H54 (cell line): ENCODE results near the gene CAMKK2.
A peak's percentile ranks its signal among the peaks of the same experiment; 100 is the strongest.
"Not testable (repeated sequence)": the region's sequence is repeated elsewhere in the genome, so short reads cannot be mapped to it uniquely, and the experiment has no call there.

Source experiments
- DNase-seq: peaks from one replicate; pipeline ENCODE4 v3.0.0; 2011; ENCODE audit warnings: low spot score, mixed read lengths; ENCODE audit not compliant: insufficient read length
- FAIRE-seq: peaks from 3 replicates; lab custom pipeline; 2011; peaks lifted over from hg19 to GRCh38; lab: Jason Lieb, UNC
- POLR2A ChIP-seq: IDR thresholded peaks from 2 replicates; pipeline ENCODE4 v1.6.1; 2011; ENCODE audit warnings: low read depth, mild to moderate bottlenecking, low read length

The CAMKK2 gene

DNA sequence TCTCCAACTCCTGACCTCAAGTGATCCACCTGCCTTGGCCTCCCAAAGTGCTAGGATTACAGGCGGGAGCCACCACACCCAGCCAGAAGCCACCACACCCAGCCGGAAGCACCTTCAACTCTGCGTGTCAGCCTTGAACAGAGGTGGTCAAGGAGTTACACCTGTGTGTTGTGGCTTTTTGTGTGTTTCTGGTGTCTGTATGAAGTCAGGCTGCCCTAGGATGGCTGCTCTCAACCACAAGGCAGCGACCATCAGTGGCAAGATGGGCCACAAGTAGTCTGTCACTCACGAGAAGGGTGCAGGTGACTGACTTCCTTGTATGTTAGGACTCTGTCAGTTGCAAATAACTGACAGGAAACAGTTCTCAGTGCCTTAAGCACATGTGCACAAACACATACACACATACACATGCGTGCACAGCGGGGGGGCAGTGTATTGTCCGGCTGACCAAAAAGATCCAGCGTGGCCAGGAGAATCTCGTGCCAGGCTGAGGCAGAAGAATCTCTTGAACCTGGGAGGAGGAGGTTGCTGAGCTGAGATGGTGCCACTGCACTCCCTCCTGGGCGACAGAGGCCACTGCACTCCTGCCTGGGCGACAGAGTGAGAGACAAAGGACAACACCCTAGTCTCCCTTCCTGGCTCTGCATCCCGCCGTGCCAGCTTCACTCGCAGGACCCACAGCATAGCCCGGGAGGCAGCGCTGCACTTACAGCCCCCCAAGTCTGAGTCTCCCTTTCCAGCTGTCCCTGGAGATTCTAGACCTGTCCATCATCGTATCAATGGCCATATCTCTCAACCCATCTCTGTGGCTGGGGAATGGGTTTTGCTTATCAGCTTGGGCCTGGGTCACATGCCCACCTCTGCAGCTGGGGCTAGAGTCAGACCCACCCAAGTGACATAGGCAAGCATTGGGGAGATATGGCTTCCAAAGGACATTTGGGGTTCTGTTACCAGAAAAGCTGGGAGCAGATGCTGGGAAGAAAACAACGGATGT lies 72.9 kb downstream of the CAMKK2 start:
- no peak for FAIRE-seq
- no peak for TF ChIP-seq POLR2A

DNA sequence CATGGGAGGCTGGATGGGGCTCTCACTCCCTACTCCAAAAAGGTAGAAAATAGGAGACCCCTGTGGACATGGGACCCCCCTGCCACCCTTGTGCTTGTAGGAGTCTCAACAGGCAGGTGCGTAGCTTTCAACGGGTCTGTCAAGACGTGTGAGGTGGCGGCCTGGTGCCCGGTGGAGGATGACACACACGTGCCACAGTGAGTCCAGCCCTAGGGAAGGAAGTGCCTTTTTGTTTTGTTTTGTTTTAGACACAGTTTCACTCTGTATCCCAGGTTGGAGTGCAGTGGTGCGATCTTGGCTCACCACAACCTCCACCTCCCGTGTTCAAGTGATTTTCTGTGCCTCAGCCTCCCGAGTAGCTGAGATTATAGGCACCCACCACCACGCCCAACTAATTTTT lies 73.7 kb downstream of the CAMKK2 start:
- DNase-seq (no peak), FAIRE-seq (no peak)
- no peak for TF ChIP-seq POLR2A

More for the DNA sequence above, 72.9 kb downstream of the CAMKK2 start:
- no peak for DNase-seq

DNA sequence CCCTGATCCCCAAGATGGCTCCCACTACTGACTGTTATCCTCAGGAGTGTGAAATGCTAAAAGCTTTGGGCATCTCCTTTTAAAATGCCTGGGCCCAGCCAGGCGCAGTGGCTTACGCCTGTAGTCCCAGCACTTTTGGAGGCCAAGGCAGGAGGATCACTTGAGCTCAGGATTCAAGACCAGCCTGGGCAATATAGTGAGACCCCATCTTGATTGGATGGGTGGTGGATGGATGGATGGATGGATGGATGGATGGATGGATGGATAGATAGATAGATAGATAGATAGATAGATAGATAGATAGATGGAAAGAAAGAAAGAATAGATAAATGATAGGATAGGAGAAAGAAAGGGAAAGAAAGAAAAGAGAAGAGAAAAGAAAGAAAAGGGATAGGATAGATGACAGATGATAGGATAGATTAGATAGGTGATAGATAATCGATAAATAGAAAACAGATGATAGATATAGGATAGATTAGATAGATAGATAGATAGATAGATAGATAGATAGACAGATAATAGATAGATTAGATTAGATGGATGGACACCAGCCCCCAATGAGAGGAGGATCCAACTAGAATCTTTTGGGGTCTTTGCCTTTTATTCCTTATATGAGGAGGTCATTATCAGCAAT lies 77.0 kb downstream of the CAMKK2 start:
- FAIRE-seq (no peak), DNase-seq (no peak)
- TF ChIP-seq POLR2A = no peak

DNA sequence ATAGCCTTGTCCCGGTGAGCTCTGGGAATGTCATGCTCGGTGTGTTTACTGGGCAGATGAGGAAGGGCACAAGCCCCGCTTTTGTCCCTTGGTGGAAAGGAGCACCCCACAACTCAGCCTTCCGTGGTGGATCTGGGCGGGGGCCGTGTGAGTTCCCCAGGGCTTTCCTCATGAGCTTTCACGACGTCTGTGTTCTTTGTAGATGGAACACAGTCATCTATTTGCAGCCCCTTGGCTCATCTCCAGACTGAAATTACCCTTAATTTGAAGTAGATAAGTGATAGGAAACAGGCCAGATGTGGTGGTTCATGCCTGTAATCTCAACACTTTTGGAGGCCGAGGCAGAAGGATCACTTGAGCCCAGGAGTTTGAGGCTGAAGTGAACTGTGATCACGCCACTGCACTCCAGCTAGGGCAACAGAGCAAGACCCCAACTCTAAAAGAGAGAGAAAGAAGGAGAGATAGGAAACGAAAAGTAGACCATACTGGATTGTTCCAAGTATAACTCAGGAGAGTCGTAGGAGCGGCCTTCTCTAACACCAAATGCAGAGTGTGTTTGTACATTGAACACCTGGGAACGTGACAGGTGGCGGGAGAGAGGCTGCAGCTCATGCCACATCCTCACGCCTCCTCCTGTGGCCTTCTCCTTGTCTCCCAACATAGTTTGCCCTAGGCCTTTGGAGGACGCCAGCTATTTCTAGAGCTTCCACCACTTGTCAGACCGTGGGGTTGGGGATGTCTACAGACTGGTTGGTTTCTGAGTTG lies 77.7 kb downstream of the CAMKK2 start:
- DNase-seq = no peak
- TF ChIP-seq POLR2A = no peak
- no peak for FAIRE-seq

DNA sequence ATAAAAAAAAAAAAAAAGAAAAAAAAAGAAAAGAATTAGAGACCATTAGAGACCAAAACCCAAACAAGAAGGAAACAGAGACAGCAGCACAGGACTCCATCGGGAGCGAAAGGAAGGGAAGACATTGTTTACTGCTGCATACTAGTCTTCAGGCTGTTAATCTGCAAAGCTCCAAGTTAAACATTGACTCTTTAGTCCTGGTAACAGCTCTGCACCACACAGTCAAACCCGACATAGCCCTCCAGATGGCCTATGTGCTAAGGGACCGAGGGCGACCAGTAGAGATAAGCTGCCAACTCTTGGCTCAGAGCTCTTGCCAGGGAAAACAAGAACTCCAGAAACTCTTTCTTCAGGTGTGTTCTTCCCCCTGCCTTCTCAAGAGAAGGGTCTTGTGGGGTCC lies 78.7 kb downstream of the CAMKK2 start:
- TF ChIP-seq POLR2A = no peak
- DNase-seq (no peak), FAIRE-seq (no peak)

DNA sequence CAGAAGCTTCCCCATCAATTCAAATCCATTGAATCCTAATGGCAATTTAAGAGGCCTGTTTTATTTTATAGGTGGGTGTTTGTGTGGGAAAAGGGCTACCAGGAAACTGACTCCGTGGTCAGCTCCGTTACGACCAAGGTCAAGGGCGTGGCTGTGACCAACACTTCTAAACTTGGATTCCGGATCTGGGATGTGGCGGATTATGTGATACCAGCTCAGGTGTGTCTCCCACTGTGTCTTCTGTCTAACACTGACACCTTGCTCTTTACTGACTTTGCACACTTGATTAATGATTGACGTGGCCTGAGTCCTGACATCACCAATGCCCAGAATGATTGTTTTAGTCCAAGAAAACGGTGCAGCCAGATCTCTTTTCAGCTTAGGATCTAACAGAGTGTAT lies 79.4 kb downstream of the CAMKK2 start:
- DNase-seq (no peak), FAIRE-seq (no peak)
- no peak for TF ChIP-seq POLR2A

DNA sequence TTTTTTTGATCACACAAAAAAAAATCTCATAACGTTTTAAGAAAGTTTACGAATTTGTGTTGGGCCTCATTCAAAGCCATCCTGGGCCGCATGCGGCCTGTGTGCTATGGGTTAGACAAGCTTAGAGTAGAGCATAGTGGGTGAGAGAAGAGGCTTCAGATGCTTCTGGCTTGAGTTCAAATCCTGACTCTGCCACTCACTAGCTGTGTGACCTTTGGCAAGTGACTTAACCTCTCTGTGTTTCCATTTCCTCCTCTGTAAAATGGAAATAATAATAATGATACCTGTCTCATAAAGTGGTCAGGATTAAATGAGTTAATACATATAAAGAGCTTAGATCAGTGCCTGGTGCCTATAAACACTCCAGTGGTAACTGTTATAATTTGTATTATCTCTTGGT lies 80.4 kb downstream of the CAMKK2 start:
- DNase-seq (no peak), FAIRE-seq (no peak)
- TF ChIP-seq POLR2A = no peak

DNA sequence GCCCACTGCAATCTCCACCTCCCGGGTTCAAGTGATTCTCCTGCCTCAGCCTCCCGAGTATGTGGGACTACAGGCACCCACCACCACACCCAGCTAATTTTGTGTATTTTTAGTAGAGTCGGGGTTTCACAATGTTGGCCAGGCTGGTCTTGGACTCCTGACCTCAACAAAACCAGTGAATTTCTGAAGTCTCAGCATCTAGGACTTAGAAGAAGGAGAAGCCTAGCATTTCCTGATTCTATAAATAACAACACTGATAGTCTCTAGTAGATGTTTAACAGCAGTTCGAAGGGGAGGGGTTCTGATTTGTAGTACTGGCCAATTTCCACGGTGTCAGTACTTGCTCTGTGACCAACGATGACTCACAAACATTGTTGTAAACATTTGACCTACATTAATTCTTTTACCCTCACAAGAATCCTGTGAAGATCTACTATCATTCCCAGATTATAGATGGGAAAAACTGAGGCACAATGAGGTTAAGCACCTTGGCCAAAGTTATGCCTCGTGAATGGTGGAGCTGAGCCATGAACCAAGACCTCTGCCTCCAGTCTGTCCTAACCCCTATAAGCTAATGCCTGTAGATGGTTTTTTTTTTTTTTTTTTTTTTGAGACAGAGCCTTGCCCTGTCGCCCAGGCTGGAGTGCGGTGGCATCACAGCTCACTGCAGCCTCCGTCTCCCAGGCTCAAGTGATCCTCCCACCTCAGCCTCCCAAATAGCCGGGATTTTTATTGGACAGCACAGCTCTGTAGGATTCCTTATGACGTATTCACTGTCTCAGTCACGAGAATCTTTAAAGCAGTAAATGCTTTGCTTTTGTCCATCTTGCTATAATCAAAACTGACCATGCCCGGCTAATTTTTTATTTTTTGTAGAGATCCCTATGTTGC lies 81.4 kb downstream of the CAMKK2 start:
- TF ChIP-seq POLR2A = no peak

DNA sequence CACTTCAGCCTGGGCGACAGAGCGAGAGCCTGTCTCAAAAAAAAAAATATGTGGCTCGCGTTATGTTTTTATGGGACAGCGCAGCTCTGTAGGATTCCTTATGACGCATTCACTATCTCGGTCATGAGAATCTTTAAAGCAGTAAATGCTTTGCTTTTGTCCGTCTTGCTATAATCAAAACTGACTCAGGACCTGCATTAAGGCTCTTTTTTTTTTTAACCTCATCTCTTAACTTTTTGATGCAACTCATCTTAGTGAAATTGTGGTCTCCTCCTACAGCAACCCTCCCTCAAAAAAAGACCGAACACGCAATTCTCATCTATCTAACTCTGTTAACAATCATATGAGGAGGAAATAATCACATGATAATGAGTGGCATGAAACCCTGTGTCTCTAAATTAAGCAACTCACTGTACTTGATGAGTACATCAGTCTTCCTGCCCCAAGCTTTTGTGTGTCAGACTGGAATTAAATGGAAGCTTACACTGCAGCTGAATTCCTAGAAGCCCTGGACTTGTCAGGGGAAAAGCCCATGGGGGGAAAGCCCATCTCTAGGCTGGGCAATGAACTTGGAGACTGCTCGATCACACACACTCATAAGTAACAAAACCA lies 82.2 kb downstream of the CAMKK2 start:
- FAIRE-seq (no peak), DNase-seq (no peak)
- TF ChIP-seq POLR2A = no peak

More for the DNA sequence above, 81.4 kb downstream of the CAMKK2 start:
- DNase-seq (peak; percentile 76), FAIRE-seq (peak; percentile 80)

DNA sequence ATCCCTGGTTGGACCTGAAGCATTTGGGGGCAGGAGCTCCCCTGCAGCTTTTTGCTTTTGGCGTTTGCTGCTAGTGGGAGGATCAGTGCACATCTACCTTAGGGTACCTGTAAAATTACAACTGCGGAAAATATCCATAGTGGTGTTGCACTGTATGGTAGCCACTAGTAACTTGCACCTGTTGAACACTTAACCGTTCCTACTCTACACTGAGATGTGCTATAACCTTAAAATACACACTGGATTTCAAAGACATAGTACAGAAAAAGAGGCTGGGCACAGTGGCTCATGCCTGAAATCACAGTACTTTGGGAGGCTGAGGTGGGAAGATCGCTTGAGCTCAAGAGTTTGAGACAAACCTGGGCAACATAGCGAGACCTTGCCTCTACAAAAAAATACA lies 83.6 kb downstream of the CAMKK2 start:
- no peak for TF ChIP-seq POLR2A
- FAIRE-seq = no peak
- DNase-seq = no peak

DNA sequence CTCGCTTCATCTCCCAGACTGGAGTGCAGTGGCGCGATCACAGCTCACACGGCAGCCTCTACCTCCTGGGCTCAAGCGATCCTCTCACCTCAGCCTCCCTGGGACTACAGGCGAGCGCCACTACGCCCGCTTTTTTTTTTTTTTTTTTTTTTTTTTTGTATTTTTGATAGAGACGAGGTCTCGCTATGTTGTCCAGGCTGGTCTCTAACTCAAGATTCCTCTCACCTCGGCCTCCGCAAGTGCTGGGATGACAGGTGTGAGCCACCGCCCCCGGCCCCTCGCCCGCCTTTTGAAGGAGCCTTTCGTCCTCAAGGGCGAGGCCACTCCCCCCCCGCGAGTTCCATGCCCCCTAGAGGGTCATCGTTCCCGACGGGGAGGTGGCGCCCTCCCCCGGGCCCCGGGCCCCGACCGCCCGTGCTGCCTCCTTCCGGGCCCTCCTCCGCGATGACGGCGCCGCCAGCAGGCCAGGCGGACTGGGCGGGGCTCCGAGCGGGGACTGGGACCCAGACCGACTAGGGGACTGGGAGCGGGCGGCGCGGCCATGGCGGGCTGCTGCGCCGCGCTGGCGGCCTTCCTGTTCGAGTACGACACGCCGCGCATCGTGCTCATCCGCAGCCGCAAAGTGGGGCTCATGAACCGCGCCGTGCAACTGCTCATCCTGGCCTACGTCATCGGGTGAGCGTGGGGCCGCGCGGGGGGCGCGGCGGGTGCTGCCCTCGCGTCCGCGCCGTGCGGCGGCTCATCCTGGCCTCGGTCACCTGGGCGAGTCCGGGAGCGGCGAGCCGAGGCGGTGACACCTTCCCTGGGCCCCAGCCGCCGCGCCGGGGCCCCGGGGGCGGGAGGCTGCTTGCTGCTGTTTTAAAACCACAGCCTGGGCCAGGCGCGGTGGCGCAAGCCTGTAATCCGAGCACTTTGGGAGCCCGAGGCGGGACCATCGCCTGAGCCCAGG lies 86.6 kb downstream of the CAMKK2 start, which contains the start of gene P2RX4:
P2RX4 (plus strand) TSS at position 506 of the 949 bp plus-strand sequence; CDS start at position 542, 36 bp downstream.
- TF ChIP-seq POLR2A = peak; percentile 94
- FAIRE-seq (no peak), DNase-seq (peak; percentile 80)

DNA sequence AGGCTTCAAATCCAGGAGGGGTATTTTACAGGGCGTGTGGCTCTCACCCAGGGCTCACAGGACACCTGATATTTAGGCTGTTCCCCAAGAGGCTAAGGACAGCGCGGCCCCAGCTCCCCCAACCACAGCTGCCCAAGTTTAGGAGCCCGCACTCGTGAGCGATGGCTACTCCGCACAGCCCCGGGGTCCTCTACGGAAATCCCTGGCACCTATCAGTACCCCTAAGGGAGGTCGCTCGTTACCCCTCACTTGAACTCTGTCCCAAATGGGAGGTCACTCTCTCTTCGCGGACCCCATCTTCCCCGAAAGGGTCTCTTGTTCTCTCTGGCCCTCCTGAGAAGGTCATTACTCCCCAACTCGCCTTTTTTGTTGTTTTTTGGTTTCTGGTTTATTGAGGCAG lies 87.3 kb downstream of the CAMKK2 start:
- DNase-seq = no peak
- no peak for FAIRE-seq
- no peak for TF ChIP-seq POLR2A

DNA sequence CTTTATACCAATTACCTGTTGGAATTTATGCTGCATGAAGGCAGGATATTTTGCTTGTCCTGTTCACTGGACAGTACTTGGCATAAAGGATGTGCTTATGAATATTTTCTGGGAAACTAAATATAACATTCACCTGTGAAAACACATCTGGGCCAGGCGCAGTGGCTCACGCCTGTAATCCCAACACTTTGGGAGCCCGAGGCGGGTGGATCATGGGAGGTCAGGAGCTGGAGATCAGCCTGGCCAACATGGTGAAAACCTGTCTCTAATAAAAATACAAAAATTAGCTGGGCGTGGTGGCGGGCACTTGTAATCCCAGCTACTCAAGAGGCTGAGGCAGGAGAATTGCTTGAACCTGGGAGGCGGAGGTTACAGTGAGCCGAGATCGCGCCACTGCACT lies 87.9 kb downstream of the CAMKK2 start:
- not testable (repeated sequence) for DNase-seq, FAIRE-seq
